ENCODE measurements around the gene ZNF423.

- TF ChIP-seq CTCF (IDR thresholded peaks at IDR 0.05; ENCODE audit: insufficient read depth, low read depth, low read length) = no peak
- no peak for TF ChIP-seq EZH2 (IDR thresholded peaks at IDR 0.05; ENCODE audit: insufficient read depth, low read length)
Measured at GRCh38 chr16:49854188-49854795, 1.6 kb downstream of the ZNF423 start.

Data from astrocyte (in vitro differentiated cells and primary cell).